Measurements from ENCODE around the gene FEN1. TPM values are rescaled to one million over a fixed set of nuclear protein-coding genes. Genes with fewer than 3 reads are reported as not detected.

The FEN1 gene
- total RNA-seq, 1 donor from 2014 or later = 44.6 TPM

- Mint-ChIP-seq H3K4me1 (ENCODE audit: unreplicated experiment) (peaks cover 17% of the 10 kb centered on the region), H3K9me3 (no peaks in the 10 kb centered on the region), H3K36me3 (peaks cover 8% of the 10 kb centered on the region), H3K4me3 (no peak overlapping the region), H3K27ac (no peak overlapping the region), H3K27me3 (no peaks in the 10 kb centered on the region)
- no peak for TF ChIP-seq CTCF (conservative IDR thresholded peaks at IDR 0.05)
- no peak for DNase-seq (ENCODE audit: extremely low spot score, unreplicated experiment)
Measured at GRCh38 chr11:61779666-61780525, 12.8 kb upstream of the FEN1 start.

GRCh38 chr11:61780581-61781162 is 12.0 kb upstream of the FEN1 start:
- DNase-seq (ENCODE audit: extremely low spot score, unreplicated experiment) = no peak
- Mint-ChIP-seq H3K4me1 (ENCODE audit: unreplicated experiment) (peaks cover 10% of the 10 kb centered on the region), H3K27me3 (no peaks in the 10 kb centered on the region), H3K27ac (no peak overlapping the region), H3K9me3 (no peaks in the 10 kb centered on the region), H3K36me3 (peaks cover 9% of the 10 kb centered on the region), H3K4me3 (no peak overlapping the region)
- no peak for TF ChIP-seq CTCF (conservative IDR thresholded peaks at IDR 0.05)

- peaks cover 9% of the 10 kb centered on the region for H3K36me3 Mint-ChIP-seq
- peaks cover 10% of the 10 kb centered on the region for H3K4me1 Mint-ChIP-seq (ENCODE audit: unreplicated experiment)
- H3K27ac Mint-ChIP-seq = no peak overlapping the region
- no peak for DNase-seq (ENCODE audit: extremely low spot score, unreplicated experiment)
- H3K4me3 Mint-ChIP-seq = no peak overlapping the region
- no peaks in the 10 kb centered on the region for H3K27me3 Mint-ChIP-seq
- no peaks in the 10 kb centered on the region for H3K9me3 Mint-ChIP-seq
- TF ChIP-seq CTCF (conservative IDR thresholded peaks at IDR 0.05) = no peak
Measured at GRCh38 chr11:61781585-61781984, 11.1 kb upstream of the FEN1 start.

- DNase-seq (ENCODE audit: extremely low spot score, unreplicated experiment) = no peak
- H3K36me3 Mint-ChIP-seq = peaks cover 9% of the 10 kb centered on the region
- H3K4me3 Mint-ChIP-seq = no peak overlapping the region
- no peaks in the 10 kb centered on the region for H3K27me3 Mint-ChIP-seq
- peaks cover 10% of the 10 kb centered on the region for H3K4me1 Mint-ChIP-seq (ENCODE audit: unreplicated experiment)
- H3K9me3 Mint-ChIP-seq = no peaks in the 10 kb centered on the region
- H3K27ac Mint-ChIP-seq = peak overlapping the region; percentile 50
- no peak for TF ChIP-seq CTCF (conservative IDR thresholded peaks at IDR 0.05)
Measured at GRCh38 chr11:61782299-61782698, 10.4 kb upstream of the FEN1 start.

- H3K4me1 Mint-ChIP-seq (ENCODE audit: unreplicated experiment) = peaks cover 10% of the 10 kb centered on the region
- H3K4me3 Mint-ChIP-seq = no peak overlapping the region
- no peak for TF ChIP-seq CTCF (conservative IDR thresholded peaks at IDR 0.05)
- no peaks in the 10 kb centered on the region for H3K27me3 Mint-ChIP-seq
- H3K27ac Mint-ChIP-seq = peak overlapping the region; percentile 50
- peaks cover 8% of the 10 kb centered on the region for H3K36me3 Mint-ChIP-seq
- no peaks in the 10 kb centered on the region for H3K9me3 Mint-ChIP-seq
- no peak for DNase-seq (ENCODE audit: extremely low spot score, unreplicated experiment)
Measured at GRCh38 chr11:61782841-61783240, 9.9 kb upstream of the FEN1 start.
